MM.1S (cell line): ENCODE measurements around the gene POC1A.
"Not testable (repeated sequence)": the region's sequence is repeated elsewhere in the genome, so short reads cannot be mapped to it uniquely, and the experiment has no call there.

Source experiments
- CTCF ChIP-seq: fragments of 300-600 bp; sonication (generic); IDR thresholded peaks from 2 replicates; pipeline ENCODE4 v1.5.1; 2016; ENCODE audit warnings: antibody characterized with exemption, low read length, mixed read lengths
- EZH2 ChIP-seq: fragments of 300-600 bp; sonication (generic); optimal IDR thresholded peaks from 2 replicates; pipeline ENCODE3; 2017; ENCODE audit warnings: low read depth, mild to moderate bottlenecking, antibody characterized with exemption, low read length, mixed read lengths
- EZH2phosphoT487 ChIP-seq: fragments of 300-600 bp; sonication (generic); IDR thresholded peaks from 2 replicates; pipeline ENCODE4 v1.6.1; 2018; ENCODE audit warnings: antibody characterized with exemption, low read length

- TF ChIP-seq CTCF, EZH2phosphoT487, EZH2: not testable (repeated sequence)
Measured at GRCh38 chr3:52170217-52170616, 16.0 kb upstream of the POC1A start.
